NCI-H146 treated with DMSO at 0.1 percent for 48 hours (cell line): ENCODE measurements around the gene CDK19.
"Not testable (repeated sequence)": the region's sequence is repeated elsewhere in the genome, so short reads cannot be mapped to it uniquely, and the experiment has no call there.

Experiments used
- DNase-seq: peaks from one replicate; lab custom pipeline; 2025; ENCODE audit not compliant: unreplicated experiment; lab: John Stamatoyannopoulos, UW

The CDK19 gene

DNA sequence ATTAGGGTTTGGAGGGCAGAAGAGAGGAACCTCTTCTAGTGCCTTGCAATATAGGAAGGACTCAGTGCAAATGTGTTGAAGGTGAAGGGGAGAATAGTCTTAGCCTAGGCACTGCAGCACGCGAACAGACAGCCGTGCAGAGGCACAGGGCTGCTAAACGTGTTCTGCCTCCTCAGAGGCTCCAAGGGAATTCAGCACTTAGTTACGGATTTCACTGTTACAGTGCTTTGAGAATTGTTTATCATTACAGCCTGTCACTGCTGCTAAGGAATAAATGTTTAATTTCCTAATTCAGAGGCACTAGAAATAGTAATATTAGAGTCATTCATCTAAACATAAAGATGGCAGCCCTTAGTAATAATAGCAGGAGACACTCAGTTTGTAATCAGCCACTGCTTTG, 222.5 kb downstream of the CDK19 start:
- no peak for DNase-seq

DNA sequence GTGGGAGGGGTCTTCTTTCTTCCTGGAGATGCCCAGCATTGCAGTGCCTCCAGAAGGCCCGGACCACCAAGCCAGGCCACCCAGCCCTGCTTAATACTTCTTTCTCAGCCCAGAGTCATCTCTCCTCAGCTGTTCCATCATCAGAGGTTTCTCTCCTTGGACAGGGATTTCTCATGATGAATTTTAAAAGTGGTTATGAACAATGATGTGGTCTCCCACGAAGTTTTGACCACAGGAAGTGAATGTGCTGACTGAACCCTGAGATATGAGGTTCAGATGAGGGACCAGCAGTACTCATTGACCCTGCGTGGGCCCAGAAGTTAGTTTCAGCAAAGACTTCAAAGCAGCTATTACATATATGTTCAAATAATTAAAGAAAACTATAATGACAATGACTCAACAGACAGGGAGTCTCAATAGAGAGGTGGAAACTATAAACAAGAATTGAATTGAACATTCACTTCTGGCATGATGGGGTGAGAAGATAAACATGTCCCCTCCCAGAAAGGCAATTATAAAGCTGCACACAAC, 224.4 kb downstream of the CDK19 start:
- DNase-seq, result no peak

DNA sequence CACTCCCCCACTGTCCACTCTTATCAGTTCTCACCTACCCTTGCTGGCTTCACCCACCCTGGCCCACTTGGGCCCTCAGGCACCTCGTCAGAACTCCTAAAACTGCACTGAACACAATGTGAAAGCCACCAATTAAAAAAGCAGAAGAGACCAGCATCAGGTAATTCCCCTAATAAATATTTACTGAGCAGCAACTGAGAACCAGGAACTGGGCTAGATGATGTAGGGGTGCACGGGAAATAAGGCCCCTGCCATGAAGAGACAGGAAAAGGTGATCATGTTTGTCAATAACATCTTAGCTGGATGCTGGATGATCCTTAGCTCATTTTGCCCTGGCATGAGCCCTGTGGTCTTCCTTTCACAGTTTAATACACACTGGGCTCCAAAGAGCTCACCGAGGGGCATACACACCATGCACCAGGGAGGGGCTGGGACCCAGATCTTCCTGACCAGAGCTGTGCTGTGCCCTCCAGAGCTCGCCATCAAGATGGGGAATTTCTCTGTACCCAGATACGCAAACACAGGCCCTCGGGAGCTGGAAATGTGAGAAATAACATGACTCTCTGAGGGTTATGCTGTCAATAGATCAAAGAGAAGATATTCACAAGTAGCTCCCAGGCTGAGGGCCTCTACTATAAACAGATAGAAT, 225.3 kb downstream of the CDK19 start:
- no peak for DNase-seq

DNA sequence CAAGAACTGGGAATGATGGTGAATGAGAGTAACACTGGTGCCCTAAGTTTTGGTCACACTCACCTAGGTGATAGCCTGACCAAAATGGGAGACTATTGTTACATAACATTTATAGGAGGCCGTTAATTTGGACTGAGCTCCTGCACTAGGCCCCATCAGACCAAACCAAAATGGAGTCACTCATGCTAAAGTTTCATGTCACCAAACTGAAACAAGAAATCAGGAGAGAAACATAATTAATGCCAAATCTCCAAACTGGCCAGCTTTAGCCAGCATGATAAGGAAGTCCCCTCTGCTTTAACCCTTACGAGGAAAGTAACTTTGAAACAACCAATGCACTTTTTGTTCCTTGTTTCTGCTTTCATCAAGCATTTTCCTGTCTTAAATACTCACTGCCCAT, 227.9 kb downstream of the CDK19 start:
- no peak for DNase-seq

DNA sequence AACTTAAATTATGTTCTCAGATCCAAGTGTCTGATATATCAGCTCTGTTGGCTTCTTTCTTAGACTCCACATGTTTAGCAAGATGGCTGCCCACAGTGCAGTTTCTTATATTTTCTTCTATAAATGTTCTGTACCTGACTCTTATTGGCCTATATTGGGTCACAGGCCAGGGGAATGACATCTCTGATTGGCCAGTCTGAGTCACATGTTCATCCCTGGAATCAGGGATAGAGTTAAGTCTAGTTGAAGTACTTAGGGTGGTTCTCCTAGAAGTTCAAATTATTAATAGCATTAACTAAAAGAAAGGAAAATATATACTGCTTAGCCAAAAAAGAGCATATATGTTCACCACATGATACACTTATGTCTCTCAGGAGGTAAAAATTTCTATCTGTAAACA, 233.6 kb downstream of the CDK19 start:
- no peak for DNase-seq

DNA sequence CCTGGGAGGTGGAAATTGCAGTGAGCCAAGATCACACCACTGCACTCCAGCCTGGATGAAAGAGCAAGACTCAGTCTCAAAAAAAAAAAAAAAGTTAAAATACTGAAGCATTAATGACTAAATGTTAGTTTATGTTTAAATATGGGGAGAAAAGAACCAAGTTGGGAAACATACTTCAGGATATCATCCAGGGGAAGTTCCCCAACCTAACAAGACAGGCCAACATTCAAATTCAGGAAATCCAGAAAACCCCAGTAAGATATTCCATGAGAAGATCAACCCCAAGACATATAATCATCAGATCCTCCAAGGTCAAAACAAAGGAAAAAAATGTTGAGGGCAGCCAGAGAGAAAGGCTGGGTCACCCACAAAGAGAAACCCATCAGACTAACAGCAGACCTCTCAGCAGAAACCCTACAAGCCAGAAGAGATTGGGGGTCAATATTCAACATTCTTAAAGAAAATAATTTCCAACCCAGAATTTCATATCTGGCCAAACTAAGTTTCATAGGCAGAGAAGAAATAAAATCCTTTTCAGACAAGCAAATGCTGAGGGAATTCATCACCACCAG, 237.6 kb downstream of the CDK19 start:
- not testable (repeated sequence) for DNase-seq

DNA sequence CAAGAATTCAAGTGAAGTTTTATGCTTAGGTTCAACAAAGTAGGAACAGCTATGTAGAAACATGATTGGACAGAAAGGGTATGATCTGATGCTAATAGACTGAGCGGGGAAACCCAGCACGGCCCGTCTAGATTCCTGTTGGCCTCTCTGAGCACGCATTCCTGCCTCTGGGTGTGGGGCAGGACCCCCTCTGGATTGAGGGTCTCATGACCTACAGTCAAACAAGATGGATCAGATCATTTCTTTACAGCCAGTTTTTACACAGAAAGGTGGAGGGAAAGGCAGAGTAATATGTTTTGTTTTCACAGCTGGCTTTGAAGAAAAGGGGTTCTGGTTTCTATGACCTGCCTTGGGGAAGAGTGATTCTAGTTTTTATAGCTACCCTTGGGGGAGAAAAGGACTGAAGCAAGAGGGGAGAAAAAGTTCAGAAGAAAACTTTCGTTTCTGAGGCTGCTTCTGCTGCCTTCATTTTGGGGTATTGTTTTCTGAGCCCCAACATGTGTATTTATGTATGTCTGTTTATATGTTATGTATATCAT, 239.3 kb downstream of the CDK19 start:
- DNase-seq, result no peak

DNA sequence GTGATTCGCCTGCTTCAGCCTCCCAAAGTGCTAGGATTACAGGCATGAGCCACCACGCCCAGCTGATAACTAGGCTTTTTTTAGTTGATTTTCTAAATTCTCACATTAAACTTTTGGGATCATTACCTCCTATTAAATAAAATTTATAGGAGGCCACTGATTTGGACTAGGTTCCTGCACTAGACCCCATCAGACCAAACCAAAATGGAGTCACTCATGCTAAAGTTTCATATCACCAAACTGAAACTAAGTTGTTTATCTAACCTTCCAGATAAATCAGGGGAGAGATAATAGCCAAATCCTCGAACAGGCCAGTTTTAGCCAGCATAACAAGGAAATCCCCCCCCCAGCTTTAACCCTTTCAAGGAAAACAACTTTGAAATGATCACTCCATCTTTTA, 240.5 kb downstream of the CDK19 start:
- DNase-seq, result no peak

DNA sequence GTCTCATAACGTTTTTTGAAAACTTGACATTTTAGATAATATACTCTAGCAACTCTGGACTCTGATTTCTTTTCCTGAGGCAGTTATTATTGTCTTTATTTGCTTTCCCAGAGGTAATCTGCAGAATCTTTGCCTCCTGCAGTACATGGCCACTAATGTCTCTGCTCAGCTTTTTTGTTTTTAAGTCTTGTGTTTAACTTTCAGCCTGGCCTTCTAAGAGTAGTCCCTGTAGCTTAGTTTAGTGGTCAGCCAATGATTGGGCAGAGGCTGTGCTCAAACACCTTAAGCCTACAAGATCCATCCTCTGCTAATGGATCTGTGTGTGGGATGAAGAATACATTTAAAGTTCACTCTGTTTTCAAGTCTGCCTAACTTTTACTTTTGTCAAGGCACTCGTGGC, 241.7 kb downstream of the CDK19 start:
- DNase-seq, result no peak

DNA sequence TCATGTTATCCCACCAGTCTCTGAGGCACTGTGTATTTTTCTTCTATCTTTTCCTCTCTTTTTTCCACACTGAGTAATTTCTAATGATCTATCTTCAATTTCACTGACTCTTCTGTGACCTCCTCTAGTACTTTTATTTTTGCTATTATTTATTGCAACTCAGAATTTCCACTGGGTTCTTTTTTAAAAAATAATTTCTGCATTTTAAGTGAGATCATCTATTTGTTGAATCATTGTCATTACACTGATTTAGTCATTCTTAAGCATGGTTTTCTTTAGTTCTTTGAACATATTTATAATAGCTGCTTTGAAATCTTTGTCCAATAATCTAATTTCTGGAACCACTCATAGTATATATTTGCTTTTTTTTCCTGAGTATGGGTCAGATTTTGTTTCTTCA, 242.1 kb downstream of the CDK19 start:
- no peak for DNase-seq

DNA sequence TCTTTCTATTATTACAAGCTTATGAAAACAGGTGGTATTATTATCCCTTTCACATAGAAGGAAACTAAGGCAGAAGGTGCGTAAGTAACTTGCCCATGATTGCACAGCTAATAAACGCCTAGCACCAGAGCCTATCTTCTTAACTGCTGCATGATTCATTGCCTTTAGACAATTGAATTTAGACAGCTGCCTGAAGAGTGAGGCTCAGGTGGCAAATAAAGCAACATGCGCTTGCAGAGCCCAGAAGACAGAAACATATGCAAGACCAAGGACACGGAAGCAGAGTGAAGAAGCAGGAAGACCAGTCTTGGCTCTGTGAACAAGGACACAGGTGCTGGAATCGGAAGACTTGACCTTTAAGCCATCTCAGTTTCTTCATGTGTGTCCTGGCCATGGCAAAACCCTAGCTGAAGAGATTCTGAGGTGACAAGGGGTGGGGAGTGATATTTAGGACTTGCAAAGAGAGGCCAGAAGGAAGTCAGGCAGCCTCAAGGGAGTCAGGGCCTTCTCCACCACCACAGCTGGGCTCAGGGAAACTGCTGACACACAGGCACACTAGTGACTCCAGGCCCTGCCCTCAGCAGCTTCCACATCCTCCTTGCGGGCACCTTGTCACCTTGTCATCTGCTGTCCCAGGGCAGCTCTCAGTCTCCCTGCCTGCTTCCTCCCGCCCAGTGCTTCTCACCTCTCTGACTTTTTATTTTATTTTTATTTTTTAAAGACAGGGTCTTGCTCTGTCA, 247.1 kb downstream of the CDK19 start:
- peak; percentile 18 for DNase-seq

DNA sequence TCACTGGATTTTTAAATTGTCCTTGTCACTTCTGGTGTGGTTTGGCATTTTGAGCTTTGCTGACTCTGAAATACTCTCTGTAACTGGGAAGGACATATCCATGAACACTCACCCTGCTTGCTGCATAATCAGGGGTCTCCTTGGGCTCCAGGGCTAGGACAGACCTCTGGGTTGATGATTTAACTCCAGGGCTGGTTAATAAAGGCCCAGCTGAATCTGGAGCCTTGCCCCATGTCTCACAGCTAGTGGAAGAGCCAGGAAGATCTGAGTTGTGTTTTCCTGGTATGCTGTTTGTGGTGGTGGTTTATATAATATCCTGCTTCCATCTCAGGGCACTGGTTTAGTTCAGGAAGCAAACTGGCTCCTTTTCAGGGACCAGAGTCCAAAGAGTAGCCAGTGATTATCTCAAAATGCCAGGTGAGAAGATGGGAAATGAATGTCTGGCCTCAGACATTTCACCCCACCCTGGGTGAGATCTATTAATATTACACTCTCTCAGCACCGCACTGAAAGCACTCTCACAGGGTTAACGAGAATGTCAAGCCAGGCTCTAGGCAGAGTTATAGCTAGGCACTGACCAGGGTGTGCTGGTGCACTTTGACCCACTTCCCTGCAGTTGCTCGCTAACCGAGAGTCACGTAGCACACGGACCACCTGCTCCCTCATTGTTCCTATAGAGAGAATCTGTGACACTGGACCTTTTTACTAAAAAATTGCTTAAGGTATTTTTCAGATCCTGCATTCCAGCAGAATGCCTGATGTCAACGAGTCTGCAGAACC, 248.7 kb downstream of the CDK19 start:
- no peak for DNase-seq

DNA sequence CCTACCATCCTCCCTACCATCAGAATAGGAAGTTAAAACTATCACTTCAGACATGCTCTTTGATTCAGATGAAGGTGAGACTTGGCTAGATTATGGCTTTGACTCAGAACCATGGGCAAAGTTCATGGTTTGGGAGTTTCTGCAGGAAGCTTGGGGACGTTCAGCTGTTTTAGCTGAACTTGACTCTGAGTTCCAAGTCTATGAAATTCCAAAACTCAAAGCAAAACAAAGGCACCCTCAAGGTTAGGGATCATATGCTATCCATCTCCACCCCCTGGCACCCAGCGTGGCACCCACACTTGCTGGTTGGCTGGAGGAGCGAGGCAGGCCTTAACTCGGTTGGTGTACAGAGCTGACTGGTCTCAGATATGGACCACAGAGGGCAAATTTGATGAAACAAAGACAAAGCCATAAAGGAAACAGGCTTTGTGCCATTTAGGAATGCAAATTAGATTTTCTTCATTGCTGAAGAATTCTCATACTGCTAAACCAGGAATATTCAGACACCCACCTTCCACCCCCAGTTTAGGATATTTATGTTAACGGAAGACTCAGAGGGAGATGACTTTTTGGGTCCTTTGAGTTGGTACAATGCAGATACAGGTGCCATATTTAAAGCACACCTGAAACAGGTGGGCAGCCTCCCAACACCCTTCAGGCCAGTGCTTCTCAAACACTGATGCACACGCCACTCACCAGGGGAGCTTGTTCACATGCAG, 250.4 kb downstream of the CDK19 start:
- no peak for DNase-seq

DNA sequence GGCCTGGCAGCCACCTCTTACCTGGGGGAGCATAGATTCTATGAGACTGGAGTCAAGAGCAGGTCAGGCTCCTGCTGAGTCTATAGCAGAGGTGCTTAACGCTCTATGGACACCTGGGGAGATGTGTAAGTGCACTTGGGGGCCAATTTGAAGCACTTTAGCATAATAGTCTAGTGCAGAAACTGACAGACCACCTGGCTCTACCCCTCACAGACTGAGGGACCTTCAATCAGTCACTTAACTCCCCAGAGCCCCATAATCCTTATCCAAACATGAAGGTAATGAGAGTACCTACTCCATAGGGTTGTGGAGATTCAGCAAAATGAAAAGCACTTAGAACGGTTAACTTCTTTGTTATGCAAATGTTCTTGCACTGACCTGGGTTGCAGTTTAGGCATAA, 251.6 kb downstream of the CDK19 start:
- peak; percentile 71 for DNase-seq

DNA sequence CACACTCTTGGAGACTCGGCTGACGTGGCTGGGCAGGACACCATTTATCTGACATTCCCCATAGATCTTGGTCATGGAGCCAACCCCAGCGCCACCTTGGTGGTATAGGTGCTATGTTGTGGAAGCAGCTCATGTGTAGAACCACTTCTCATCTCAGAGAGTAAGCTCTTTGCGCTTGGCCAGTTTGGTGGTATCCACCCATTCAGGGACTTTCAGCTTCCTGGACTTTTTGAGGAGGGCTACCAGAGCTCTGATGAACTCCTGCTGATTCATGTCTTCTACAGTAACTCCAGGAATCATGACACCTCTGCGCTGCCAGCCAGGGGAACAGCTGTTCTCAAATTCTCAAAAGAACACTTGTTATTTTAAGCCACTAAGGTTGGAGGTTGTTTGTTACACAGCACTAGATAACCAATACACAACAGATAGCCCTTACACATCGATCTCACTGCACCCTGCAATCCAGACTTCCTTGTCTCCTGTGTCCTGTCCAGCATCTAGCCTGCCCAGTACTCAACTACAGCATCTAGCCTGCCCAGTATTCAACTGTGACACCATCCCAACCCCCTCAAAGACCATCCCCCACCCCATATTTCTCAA, 252.9 kb downstream of the CDK19 start:
- DNase-seq, result no peak

DNA sequence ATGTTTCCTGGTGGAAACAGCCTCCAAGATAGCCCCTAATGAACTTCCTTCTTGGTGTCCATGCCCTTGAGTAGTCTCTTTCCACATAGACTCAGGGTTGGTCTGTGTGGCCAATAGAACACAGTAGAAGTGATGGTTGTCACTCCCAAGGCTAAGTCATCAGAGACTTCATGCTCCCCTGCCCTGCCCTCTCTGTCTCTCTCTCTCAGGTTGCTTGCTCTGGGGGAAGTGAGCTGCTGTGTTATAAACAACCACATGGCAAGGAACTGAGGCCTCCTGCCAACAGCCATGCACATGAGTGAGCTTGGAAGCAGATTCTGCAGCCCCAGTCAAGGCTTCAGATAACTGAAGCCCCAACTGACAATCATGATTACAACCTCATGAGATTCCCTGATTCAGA, 253.6 kb downstream of the CDK19 start:
- no peak for DNase-seq

DNA sequence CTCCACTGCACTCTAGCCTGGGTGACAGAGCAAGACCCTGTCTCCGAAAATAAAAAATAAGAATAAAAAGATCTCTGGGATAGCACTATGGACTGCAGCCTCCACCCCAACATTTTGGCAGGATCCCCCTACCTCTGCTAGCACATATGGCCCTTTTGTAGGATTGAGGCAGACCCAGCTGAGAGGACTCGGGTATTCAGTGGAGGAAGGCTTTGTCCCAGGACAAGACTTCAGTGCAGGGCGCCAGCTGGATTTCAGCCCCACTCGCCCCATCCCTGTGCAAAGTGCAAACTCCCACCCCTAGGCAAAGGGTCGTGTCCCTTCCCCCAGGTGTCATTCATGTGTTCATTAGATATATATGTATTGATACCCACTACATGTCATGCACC, 254.3 kb downstream of the CDK19 start:
- DNase-seq, result no peak

DNA sequence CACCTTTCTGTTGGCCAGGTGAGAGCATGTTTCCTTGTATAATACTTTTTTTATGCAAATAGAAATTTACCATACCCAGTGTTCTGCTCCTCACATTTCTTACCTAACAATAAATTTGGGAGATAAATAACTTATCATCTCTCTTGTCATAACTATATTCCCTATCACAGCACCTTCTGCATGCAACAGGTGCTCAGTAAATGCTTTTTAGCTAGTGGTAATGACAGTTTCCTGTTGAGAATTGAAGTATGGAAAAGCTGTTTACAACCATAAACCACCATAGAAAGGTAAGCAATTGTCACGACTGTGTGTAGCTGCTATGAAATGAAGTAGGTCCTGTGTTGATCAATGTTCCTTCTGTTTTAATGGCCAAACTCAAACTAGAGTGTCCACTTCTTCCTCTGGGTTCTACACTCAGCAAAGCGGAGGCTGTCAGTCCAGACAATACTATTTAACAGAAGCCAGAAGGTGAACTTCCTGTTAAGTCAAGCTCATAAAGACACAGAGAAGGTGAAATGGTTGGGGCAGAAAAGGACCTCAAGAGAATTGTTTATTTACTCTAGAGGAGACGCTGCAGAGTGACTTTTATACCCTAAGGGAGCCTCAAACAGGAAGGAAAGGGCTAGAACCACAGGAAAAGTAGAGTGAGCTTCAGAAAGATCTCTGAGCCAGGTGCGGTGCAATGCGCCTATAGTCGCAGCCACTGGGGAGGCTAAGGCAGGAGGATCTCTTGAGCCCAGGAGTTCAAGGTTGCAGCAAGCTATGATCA, 254.8 kb downstream of the CDK19 start:
- no peak for DNase-seq
